HFFc6 (cell line): ENCODE data around the gene WSB1. TPM values are rescaled to one million over a fixed set of nuclear protein-coding genes. Genes with fewer than 3 reads are reported as not detected.

ENCODE experiments used
- DNase-seq: peaks from one replicate; pipeline ENCODE4 v3.0.0-alpha.2; 2018
- H3K27ac Mint-ChIP-seq: 2 replicates; pipeline ENCODE4 v1.8.0; 2020; ENCODE audit warnings: mild to moderate bottlenecking, mixed read lengths
- H3K27me3 Mint-ChIP-seq: 2 replicates; pipeline ENCODE4 v1.8.0; 2021; ENCODE audit warnings: mild to moderate bottlenecking, moderate library complexity, mixed read lengths; ENCODE audit not compliant: insufficient read depth
- H3K36me3 Mint-ChIP-seq: 2 replicates; pipeline ENCODE4 v1.8.0; 2021; ENCODE audit warnings: low read depth, mixed read lengths
- H3K4me1 Mint-ChIP-seq: 2 replicates; pipeline ENCODE4 v1.8.0; 2020; ENCODE audit warnings: low read depth, mixed read lengths
- H3K4me3 Mint-ChIP-seq: 2 replicates; pipeline ENCODE4 v1.8.0; 2020; ENCODE audit warnings: mild to moderate bottlenecking, moderate library complexity, mixed read lengths
- H3K9me3 Mint-ChIP-seq: 2 replicates; pipeline ENCODE4 v1.8.0; 2020; ENCODE audit warnings: mild to moderate bottlenecking, mixed read lengths
- total RNA-seq, 6 experiments: library from RNA; stranded (reverse); fragmentation: NEBNext Ultra II Directional; extraction: Animal tissue kit (Norgen Biotek cat#: 25700); gene quantifications; 2 replicates in 1 of 6; 3 replicates in 5 of 6; pipeline ENCODE4 v1.2.3, GENCODE V29; 2021
- TF ChIP-seq, protein P1 (sequence below): fragments of 200-600 bp; sonication (generic); IDR thresholded peaks from 2 replicates; pipeline ENCODE4 v1.5.0; 2021; ENCODE audit warnings: antibody characterized with exemption, mild to moderate bottlenecking

The WSB1 gene
- total RNA-seq, 6 experiments from 2014 or later: 60.5 to 74.4 (median 66.5) TPM

DNA sequence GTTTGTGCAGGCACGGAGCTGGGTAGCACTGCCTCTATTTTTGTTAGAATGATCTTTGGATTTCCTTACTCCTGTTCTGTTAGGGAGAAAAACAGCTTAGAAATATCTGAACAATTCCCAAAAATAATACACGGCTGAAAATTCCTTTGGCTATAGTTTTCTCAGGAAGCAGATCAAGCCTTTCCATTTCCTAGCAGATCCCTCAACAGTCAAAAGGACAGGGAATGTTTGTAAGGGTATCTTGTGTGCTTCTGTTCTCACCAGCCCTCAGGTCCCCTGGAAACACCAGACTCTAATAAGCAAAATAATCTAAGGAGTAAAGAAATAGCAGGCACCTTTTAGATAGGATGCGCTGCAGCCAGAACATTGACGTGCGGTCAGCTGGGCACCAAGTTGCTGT, 30.5 kb upstream of the WSB1 start:
- Mint-ChIP-seq H3K27me3 (peaks cover 7% of the 10 kb centered on the region), H3K4me3 (no peak overlapping the region)

DNA sequence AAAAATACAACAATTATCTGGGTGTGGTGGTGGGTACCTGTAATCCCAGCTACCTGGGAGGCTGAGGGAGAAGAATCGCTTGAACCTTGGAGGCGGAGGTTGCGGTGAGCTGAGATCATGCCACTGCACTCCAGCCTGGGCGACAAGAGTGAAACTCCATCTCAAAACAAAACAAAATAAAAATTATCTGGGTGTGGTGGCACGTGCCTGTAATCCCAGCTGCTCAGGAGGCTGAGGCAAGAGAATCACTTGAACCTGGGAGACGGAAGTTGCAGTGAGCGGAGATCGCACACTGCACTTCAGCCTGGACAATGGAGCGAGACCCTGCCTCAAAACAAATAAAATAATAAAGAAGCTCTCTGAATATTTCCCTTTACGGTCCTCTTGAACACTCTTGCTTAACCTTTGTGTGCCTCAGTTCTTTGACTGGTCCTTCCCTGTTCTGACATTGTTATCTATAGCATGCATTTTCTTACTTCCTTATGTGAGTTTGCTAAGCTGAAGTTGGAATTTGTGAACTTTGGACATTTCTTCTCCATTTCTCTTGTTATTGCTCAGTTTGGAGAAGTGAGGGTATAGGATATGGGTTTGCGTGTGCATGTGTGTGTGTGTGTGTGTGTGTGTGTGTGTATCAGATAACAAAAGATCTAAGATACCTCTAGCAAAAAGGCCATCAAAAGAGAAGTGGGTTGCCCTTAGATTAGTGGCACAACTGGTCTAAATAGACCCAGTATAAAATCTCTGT, 29.7 kb upstream of the WSB1 start:
- Mint-ChIP-seq H3K36me3 (no peaks in the 10 kb centered on the region), H3K4me1 (no peaks in the 10 kb centered on the region), H3K27ac (no peak overlapping the region), H3K27me3 (peaks cover 10% of the 10 kb centered on the region), H3K4me3 (no peak overlapping the region), H3K9me3 (no peaks in the 10 kb centered on the region)
- TF ChIP-seq, protein P1, sequence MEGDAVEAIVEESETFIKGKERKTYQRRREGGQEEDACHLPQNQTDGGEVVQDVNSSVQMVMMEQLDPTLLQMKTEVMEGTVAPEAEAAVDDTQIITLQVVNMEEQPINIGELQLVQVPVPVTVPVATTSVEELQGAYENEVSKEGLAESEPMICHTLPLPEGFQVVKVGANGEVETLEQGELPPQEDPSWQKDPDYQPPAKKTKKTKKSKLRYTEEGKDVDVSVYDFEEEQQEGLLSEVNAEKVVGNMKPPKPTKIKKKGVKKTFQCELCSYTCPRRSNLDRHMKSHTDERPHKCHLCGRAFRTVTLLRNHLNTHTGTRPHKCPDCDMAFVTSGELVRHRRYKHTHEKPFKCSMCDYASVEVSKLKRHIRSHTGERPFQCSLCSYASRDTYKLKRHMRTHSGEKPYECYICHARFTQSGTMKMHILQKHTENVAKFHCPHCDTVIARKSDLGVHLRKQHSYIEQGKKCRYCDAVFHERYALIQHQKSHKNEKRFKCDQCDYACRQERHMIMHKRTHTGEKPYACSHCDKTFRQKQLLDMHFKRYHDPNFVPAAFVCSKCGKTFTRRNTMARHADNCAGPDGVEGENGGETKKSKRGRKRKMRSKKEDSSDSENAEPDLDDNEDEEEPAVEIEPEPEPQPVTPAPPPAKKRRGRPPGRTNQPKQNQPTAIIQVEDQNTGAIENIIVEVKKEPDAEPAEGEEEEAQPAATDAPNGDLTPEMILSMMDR: no peak
- no peak for DNase-seq

More for the DNA sequence above, 30.5 kb upstream of the WSB1 start:
- no peaks in the 10 kb centered on the region for H3K9me3 Mint-ChIP-seq
- TF ChIP-seq, protein P1: no peak
- no peak overlapping the region for H3K27ac Mint-ChIP-seq
- no peaks in the 10 kb centered on the region for H3K4me1 Mint-ChIP-seq
- DNase-seq: no peak
- no peaks in the 10 kb centered on the region for H3K36me3 Mint-ChIP-seq

DNA sequence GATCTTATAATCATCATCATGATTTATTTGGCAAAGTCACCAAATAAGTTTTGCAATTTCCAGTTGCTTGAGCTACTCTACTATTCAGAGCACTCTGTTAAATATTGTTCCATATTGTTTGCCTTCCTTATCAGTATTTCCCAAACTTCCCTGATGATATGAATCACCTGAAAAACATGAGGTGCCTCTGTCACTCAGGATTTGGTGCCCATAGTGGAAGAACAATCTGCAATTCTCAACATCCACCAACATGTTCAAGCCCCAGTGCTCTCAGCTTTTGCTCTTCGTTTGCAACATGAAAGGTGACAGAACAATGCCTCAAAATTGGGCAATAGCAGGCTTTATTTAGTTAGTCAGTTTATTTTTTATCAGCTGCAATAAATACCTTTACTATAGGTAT, 28.6 kb upstream of the WSB1 start:
- Mint-ChIP-seq H3K36me3 (no peaks in the 10 kb centered on the region), H3K4me3 (no peak overlapping the region)
- TF ChIP-seq, protein P1: no peak

DNA sequence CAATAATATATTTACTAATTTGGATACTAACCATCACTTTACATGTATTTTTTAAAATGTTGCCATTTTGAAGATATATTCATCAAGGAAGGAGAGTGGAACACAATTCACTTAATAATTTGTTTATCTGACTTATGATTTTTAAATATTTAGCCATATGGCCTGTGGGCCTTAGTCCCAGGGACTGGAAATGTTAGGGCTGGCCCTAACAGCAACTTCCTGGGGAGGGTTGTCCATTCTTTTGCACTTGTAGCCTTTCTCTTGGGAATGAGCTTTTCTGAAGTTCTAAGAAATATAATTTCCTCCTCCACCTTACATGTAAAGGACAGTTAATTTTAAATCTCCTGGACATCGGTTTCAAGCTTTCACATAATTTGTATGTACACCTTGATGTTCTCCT, 27.7 kb upstream of the WSB1 start:
- Mint-ChIP-seq H3K9me3 (no peaks in the 10 kb centered on the region), H3K4me1 (no peaks in the 10 kb centered on the region), H3K4me3 (no peak overlapping the region), H3K27me3 (peaks cover 13% of the 10 kb centered on the region), H3K36me3 (no peaks in the 10 kb centered on the region), H3K27ac (no peak overlapping the region)
- no peak for DNase-seq
- TF ChIP-seq, protein P1: no peak

More for the DNA sequence above, 28.6 kb upstream of the WSB1 start:
- Mint-ChIP-seq H3K27ac (no peak overlapping the region), H3K9me3 (no peaks in the 10 kb centered on the region), H3K4me1 (no peaks in the 10 kb centered on the region), H3K27me3 (peaks cover 11% of the 10 kb centered on the region)
- DNase-seq: no peak

DNA sequence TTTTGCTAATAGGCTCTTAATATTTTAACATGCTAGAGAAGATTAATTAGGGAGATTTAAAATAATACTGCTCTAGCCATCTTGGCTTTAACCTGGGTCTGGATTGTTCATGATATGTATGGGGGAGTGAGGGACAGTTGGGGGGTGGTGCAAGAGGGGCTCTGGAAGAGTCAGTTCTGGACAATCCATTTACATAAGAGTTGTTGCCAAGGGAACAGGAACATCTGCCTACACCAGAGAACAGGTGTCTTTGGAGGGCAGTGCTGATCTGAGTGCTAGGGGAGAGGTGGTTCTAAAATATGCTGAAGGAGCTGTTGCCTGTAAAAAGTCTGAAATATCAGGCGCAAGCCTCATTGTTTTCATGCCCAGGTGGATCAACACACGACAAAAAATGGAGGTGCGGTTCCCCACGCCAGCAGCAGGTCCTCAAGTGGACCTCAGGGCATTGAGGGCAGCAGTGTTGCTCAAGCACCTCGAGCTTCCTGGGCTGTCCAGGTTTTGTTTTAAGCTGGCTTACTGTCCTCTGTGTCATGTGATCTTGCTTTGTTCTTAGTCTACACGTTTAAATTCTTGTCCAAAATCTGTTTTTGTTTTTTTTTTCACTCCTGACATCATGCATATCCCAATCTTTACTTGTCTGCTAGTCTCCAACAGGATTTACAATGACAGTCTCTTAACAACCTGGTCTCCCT, 25.4 kb upstream of the WSB1 start:
- Mint-ChIP-seq H3K9me3 (no peaks in the 10 kb centered on the region), H3K4me3 (no peak overlapping the region), H3K4me1 (no peaks in the 10 kb centered on the region), H3K27me3 (peaks cover 14% of the 10 kb centered on the region), H3K36me3 (no peaks in the 10 kb centered on the region), H3K27ac (no peak overlapping the region)
- no peak for DNase-seq
- TF ChIP-seq, protein P1: no peak
